Measurements from ENCODE around the gene APEH.

The APEH gene

DNA sequence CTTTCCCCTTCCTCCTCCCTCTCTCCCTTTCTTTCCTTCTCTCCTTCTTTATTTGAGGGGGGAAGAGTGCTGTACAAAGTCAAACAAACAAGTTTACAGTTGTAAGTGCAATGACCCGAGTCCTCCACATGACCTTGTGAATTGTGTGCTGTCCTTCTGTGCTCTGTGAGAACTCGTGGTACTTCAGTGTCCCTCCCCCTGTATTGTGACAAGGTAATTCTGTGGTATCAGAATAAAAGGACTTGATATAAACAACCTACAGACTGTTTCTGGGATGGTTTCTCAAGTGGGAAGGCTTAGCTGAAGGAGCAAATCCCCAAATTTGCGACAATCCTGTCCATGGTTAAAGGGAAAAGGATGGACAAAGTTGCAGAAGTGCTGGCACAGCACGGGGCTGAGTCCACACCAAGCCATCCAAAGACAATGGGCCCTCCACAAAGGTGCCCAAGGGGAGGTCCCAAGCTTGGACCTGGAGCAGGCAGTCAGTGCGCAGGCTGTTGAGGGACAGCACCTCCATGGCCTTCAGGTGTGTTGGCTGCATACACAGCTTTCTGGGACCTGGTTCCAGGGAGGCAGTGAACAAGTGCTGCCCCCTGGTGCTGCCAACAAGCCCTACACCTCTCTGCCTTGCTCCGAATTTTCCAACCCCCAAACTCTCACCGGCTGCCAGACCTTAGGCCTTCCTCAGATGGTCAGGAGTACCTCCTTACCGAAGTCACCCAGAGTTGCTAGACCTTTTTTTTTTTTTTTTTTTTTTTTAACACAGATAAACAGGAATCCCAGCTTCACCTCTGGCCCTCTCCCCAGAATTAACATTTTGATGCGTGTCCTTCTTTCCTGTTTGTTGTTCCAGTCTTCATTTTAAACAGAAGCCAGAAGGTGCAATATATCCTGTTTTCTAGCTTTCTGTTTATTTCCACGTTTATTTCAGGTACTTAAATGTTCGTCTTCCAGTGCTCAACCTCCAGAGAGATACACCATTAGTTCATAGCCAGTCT, 2.6 kb upstream of the APEH start:
- Histone ChIP-seq H3K9me3 (ENCODE audit: insufficient read depth, low read length) (no peaks in the 10 kb centered on the region), H3K9me2 (replicated peaks; ENCODE audit: insufficient read depth, low read length) (no peaks in the 10 kb centered on the region), H3K4me3 (ENCODE audit: insufficient read depth, low read length, poor library complexity, severe bottlenecking) (no peak overlapping the region), H3F3A (ENCODE audit: insufficient read depth) (0 out of 2 replicates have a peak, but pooled peaks cover 5% of the 10 kb centered on the region), H3K4me2 (ENCODE audit: low read depth, low read length, poor library complexity, severe bottlenecking) (peak overlapping the region; percentile 9), H3K9ac (ENCODE audit: low read length) (no peak overlapping the region), H3K79me2 (ENCODE audit: insufficient read depth, low read length) (peaks cover 14% of the 10 kb centered on the region; the same call in 1 of the 2 replicates), H3K36me3 (ENCODE audit: low read length) (no peaks in the 10 kb centered on the region), H4K20me1 (ENCODE audit: low read depth, low read length) (no peaks in the 10 kb centered on the region), H3K27me3 (ENCODE audit: low read length) (no peaks in the 10 kb centered on the region), H3K27ac (ENCODE audit: low read depth, low read length) (no peak overlapping the region; the same call in 1 of the 2 replicates), H2AFZ (ENCODE audit: low read depth, low read length, severe bottlenecking) (no peak overlapping the region)
- TF ChIP-seq EZH2phosphoT487 (conservative IDR thresholded peaks at IDR 0.05; ENCODE audit: low read length): no peak
- TF ChIP-seq, protein P1, sequence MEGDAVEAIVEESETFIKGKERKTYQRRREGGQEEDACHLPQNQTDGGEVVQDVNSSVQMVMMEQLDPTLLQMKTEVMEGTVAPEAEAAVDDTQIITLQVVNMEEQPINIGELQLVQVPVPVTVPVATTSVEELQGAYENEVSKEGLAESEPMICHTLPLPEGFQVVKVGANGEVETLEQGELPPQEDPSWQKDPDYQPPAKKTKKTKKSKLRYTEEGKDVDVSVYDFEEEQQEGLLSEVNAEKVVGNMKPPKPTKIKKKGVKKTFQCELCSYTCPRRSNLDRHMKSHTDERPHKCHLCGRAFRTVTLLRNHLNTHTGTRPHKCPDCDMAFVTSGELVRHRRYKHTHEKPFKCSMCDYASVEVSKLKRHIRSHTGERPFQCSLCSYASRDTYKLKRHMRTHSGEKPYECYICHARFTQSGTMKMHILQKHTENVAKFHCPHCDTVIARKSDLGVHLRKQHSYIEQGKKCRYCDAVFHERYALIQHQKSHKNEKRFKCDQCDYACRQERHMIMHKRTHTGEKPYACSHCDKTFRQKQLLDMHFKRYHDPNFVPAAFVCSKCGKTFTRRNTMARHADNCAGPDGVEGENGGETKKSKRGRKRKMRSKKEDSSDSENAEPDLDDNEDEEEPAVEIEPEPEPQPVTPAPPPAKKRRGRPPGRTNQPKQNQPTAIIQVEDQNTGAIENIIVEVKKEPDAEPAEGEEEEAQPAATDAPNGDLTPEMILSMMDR (IDR thresholded peaks at IDR 0.05; ENCODE audit: insufficient read depth, low read length, poor library complexity, severe bottlenecking): peak; percentile 70

DNA sequence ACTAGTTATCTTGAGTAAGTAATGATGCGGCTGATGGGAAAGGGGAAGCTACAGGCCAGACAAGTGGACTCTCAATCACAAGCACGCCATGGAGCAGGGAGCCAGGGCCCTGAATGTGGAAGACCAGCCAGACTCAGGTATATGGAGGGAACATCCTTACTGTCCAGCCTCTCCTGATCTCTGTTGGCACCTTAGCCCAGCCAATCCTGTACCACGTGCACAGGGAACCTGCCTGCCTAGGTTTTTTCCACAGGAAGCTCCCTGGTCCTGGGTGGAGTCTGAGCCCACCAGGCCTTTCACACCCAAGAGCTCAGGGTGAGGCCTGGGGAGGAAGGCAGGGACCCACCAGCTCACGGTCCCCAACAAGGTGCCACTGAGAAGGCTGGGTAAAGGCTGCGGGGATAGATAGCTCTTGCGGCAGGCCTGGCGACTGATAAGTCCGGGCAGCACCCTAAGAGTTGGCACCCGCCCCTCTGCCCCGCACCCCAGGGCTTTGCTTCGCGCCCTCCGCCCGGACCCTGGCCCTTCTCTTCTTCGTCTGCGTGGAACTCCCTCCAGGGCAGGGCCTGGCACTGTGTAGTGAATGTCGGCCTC, 933 bp upstream of the APEH start:
- H3K27ac ChIP-seq (ENCODE audit: low read depth, low read length): peak overlapping the region; percentile 84
- H4K20me1 ChIP-seq (ENCODE audit: low read depth, low read length): no peaks in the 10 kb centered on the region
- H2AFZ ChIP-seq (ENCODE audit: low read depth, low read length, severe bottlenecking): peak overlapping the region; percentile 23
- TF ChIP-seq EZH2phosphoT487 (conservative IDR thresholded peaks at IDR 0.05; ENCODE audit: low read length): no peak
- TF ChIP-seq, protein P1 (IDR thresholded peaks at IDR 0.05; ENCODE audit: insufficient read depth, low read length, poor library complexity, severe bottlenecking): no peak
- H3K9me3 ChIP-seq (ENCODE audit: insufficient read depth, low read length): no peaks in the 10 kb centered on the region
- H3K27me3 ChIP-seq (ENCODE audit: low read length): no peaks in the 10 kb centered on the region
- peak overlapping the region; percentile 98 for H3K9ac ChIP-seq (ENCODE audit: low read length)
- no peaks in the 10 kb centered on the region for H3K36me3 ChIP-seq (ENCODE audit: low read length)
- H3K9me2 ChIP-seq (replicated peaks; ENCODE audit: insufficient read depth, low read length): no peaks in the 10 kb centered on the region
- peak overlapping the region; percentile 94 for H3K4me2 ChIP-seq (ENCODE audit: low read depth, low read length, poor library complexity, severe bottlenecking)
- H3F3A ChIP-seq (ENCODE audit: insufficient read depth): 0 out of 2 replicates have a peak, but pooled peaks cover 5% of the 10 kb centered on the region
- peak overlapping the region; percentile 77 for H3K4me3 ChIP-seq (ENCODE audit: insufficient read depth, low read length, poor library complexity, severe bottlenecking)
- peaks cover 14% of the 10 kb centered on the region; the same call in 1 of the 2 replicates for H3K79me2 ChIP-seq (ENCODE audit: insufficient read depth, low read length)

DNA sequence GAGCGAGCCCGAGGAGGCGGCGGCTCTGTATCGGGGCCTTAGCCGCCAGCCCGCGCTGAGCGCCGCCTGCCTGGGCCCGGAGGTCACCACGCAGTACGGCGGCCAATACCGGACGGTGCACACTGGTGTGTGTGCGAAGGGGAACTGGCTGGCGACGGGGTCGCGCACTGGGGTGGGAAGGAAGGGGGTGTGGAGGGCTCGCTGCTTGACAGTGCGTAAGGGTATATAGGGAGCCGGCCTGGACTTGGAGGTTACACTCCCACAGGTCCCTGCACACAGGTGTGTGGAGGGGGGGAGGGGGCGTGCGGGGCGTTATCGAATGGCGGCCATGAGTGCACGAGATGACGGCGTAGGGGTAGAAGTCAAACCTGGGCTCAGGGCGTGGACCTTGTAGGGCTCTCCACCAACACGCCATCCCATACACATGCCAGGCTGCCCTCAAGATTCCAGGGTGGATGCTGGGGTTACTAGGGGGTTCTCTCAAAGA, 389 bp downstream of the APEH start:
- Histone ChIP-seq H3K36me3 (ENCODE audit: low read length) (no peaks in the 10 kb centered on the region), H2AFZ (ENCODE audit: low read depth, low read length, severe bottlenecking) (no peak overlapping the region), H3F3A (ENCODE audit: insufficient read depth) (0 out of 2 replicates have a peak, but pooled peaks cover 5% of the 10 kb centered on the region), H4K20me1 (ENCODE audit: low read depth, low read length) (no peaks in the 10 kb centered on the region), H3K79me2 (ENCODE audit: insufficient read depth, low read length) (peaks cover 14% of the 10 kb centered on the region; the same call in 1 of the 2 replicates), H3K9me2 (replicated peaks; ENCODE audit: insufficient read depth, low read length) (no peaks in the 10 kb centered on the region), H3K27me3 (ENCODE audit: low read length) (no peaks in the 10 kb centered on the region), H3K9ac (ENCODE audit: low read length) (peak overlapping the region; percentile 98), H3K4me2 (ENCODE audit: low read depth, low read length, poor library complexity, severe bottlenecking) (peak overlapping the region; percentile 94), H3K4me3 (ENCODE audit: insufficient read depth, low read length, poor library complexity, severe bottlenecking) (peak overlapping the region; percentile 77), H3K9me3 (ENCODE audit: insufficient read depth, low read length) (no peaks in the 10 kb centered on the region), H3K27ac (ENCODE audit: low read depth, low read length) (peak overlapping the region; percentile 84)
- TF ChIP-seq, protein P1 (IDR thresholded peaks at IDR 0.05; ENCODE audit: insufficient read depth, low read length, poor library complexity, severe bottlenecking): no peak
- no peak for TF ChIP-seq EZH2phosphoT487 (conservative IDR thresholded peaks at IDR 0.05; ENCODE audit: low read length)
